Stimulated activated CD4-positive, alpha-beta T cell treated with anti-CD3 and anti-CD28 coated beads, Interleukin-15, amount 100 ng/mL, for 24 hours (primary cell): ENCODE measurements around the gene KCNK7.
"Not testable (repeated sequence)": the region's sequence is repeated elsewhere in the genome, so short reads cannot be mapped to it uniquely, and the experiment has no call there.

Experiments used
- DNase-seq: peaks from one replicate; pipeline ENCODE4 v3.0.0-alpha.2; 2020

KCNK7 gene

DNA sequence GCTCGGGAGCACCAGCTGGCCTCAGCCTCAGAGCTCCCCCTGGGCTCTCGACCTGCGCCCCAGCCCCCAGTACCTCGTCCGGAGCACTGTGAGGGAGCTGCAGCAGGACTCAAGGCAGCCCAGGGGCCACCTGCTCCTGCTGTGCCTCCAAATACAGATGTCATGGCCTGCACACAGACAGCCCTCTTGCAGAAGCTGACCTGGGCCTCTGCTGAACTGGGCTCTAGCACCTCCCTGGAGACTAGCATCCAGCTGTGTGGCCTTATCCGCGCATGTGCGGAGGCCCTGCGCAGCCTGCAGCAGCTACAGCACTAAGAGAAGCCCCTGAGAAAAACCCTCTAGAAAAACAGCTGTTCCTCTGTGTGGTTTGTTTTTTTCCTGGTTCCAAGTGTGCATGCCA lies 24.2 kb downstream of the KCNK7 start:
- no peak for DNase-seq

DNA sequence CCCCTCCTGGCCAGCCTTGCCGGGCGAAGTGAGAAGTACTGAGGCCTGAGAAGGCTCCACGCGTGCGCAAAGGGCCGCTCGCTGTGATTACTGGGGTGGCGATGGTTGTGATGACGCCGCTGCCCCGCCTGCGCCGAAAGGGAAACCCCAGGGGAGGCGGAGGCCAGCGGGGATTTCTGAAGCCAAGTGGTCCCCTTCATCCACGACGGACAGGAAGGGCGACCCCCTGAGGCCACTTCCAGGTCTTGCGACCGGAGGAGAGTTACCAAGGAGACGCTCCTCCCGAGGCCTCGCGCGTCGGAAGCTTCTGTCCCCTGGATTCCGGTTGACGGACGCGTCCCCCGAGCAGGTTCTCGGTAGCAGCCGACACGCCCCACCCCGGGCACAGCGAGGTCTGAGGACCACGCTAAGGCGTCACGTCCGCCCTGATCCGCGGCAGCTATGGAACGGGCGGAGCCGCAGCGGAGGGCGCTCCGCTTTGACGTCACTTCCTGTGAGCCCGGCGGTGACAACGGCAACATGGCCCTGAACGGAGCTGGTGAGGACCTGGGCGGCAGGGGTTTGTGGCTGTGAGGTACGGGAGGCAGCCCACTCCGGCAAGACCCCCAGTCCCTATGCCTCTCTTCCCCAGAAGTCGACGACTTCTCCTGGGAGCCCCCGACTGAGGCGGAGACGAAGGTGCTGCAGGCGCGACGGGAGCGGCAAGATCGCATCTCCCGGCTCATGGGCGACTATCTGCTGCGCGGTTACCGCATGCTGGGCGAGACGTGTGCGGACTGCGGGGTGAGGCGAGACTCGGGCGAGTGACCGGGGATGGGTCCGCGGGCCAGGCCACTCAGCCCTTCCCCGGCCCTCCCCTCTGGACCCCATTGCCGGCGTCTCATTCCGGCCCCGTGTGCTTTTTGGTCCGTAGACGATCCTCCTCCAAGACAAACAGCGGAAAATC lies 25.4 kb downstream of the KCNK7 start, which contains the start of gene ZNRD2:
ZNRD2 (plus strand) TSS at position 505 of the 946 bp plus-strand sequence; CDS start at position 520, 15 bp downstream.
- peak; percentile 100 for DNase-seq

DNA sequence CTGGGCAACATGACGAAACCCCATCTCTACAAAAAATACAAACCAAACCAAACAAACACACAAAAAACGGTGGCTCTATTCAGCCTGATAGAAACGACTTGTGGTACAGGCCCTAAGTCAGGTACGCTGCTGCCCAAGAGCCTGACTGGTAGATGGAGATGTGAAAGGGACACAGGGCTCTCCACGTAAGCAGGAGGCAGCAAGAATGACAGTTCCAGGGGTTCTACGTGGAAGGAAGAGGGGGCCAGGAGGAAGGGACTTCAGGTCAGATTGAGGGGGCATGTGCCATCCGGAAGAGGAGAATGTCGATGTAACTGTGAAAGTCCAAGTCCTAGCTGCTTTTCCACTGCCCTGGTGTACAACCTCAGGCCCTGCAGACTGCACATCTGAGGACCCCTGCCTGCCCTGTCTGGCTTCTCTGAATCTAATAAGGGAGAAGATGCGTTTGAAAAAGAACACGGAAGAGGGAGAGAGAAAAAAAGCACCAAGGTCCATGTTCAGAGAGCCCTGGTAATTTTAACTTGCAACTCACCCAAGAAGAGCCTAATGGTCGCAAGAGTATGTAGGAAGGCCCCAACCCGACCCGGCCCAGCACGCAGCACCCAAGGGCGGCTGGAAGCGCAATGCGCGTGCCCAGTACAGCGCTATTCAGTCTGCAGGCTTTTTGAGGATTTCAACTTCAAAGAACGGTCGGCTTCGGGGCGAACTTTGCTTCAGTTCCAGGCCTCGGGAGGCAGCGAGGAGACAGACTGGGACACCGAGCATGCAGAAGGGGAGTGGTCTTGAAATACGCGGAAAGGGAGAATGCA lies 26.2 kb downstream of the KCNK7 start:
- no peak for DNase-seq

DNA sequence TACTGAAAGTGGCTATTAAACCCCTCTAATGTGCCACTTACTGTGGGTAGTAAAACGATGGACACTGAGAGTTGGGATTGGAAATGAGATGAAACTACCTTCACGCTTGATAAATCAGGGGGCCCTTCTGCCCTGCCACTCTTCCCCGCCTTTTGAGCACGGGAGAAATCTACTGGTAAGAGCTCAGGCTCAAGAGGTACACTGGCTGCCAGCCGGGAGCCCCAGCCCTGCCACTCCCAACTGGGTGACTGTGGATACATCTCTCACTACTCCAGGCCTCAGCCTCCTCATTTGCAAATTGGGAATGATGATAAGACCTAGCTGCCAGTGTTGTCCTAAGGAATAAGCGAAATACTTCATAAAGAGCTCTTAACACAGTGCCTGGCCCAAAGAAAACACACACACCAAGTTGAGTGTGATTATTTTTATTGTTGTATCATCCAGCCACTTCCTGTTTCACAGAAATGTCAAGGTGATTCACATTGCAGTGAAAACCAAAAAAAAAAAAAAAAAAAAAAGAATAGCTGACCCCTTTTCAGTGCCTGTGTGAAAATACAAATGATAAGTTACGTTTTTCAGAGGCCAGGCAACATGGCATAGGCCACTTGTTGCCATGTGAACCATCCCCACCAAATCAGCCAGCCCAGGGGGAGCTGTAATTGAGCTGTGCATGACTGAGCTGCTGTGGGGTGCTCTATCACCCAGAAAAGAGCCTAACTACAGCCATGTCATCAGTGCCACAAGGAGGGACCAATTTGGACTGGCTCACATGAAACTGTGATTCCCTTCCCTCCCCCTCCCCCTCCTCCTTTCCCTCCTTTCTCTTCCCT lies 29.8 kb downstream of the KCNK7 start:
- peak; percentile 30 for DNase-seq

DNA sequence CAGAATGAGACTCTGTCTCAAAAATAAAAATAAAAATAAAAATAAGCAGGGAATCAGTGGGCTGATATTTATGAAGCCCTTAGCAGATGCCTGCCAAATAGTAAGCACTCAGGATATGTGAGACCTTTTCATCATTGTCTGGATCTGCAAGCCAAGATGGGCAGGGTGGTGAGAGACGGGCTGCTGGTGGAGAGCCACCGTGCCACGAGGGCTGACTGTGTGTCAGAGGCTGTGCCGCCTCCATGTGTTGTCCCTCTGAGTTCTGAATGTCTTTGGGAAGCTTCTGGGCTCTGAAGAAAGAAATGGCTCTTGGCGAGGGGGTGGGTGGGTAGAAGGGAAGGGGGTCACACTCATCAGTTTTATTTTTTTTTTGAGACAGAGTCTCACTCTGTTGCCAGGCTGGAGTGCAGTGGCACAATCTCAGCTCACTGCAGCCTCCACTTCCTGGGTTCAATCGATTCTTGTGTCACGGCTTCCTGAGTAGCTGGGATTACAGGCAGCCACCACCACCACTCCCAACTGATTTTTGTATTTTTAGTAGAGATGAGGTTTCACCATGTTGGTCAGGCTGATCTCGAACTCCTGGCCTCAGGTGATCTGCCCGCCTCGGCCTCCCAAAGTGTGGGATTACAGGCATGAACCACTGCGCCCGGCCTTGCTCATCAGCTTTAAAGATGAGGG lies 30.6 kb downstream of the KCNK7 start:
- not testable (repeated sequence) for DNase-seq

DNA sequence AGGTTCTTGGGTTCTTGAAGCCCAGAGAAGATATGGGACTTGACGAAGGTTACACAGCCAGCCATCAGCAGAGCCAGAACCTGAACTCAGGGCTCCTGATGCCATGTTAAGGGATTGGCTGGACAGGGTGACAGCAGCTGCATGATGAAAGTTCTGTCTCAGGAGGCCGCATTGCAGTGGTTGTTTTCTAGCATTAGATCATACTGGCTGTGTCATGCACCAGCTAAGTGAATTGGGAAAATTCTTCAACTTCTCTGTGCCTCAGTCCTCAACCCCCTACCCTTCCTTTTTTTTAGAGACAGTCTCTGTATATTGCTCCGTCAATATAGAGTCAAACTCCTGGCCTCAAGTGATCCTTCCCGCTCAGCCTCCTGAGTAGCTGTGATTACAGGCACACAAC lies 32.0 kb downstream of the KCNK7 start:
- DNase-seq: no peak

DNA sequence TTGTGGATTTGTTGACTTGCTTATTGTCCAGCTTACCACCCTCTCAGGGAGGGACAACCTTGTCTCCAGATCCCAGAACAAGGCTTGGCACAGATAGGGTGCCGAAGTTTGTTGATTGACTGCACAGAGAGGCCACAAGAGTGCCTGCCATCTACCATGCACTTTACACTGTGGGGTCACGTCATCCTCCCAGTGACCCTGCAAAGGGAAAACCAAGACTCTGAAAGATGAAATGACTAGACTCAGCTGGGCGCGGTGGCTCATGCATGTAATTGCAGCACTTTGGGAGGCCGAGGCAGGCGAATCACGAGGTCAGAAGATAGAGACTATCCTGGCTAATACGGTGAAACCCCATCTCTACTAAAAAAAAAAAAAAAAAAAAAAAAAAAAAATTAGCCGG lies 32.8 kb downstream of the KCNK7 start:
- no peak for DNase-seq

DNA sequence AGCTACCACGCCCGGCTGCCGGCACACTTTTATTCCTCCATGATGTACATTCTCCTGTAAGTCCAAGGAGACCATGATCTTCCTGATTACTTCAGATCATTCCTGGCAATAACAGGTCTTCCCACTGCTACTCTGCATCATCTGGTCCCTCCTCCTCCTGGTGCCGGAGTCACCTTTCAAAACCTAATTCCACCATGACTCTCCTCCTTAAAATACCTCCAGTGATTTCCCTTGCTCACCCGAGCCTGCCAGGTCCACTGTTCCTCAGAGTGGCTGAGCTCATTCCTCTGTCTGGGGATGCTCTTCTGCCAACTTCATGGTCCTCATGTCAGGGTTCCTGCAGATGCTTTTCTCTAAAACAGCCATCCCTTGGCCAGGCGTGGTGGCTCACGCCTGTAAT lies 33.6 kb downstream of the KCNK7 start:
- DNase-seq: no peak

DNA sequence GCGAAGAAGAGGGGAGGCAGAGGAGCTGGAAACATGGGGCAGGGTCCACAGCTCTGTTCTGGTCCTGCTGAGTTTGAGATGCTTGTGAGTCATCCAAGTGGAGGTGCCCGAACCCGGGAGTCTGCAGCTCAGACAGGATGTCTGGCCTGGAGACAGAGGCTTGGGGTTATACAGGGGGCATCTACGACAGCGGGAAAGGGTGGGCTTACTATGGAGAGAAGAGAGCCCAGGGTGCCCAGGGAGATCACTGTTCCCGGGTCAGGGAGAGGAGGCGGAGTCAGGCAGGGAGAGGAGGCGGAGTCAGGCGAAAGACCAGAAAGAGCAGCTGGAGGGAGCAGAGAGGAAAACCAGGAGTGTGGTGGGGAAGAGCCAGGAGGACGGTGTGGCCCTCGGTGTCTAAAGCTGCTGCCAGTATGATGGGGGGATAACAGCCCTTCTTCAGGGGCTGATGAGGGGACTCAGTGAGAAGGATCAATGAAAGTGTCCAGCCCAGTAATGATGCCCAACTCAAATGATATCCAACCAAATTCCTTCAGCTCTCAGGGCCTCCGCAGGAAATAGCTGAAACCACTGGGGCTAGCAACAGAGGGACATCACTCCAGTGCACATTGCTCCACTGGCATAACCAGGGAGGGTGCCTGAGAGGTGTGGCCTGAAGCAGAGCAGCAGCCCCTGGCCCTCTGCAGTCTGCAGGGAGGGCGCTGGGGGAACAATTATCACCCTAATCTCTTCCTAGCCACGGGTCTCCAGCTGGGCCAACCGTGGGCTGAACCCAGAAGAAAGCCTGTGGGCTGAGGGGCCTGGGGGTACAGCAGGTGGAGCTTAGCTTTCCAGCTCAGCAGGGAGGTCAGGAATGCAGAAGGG lies 34.8 kb downstream of the KCNK7 start:
- no peak for DNase-seq

DNA sequence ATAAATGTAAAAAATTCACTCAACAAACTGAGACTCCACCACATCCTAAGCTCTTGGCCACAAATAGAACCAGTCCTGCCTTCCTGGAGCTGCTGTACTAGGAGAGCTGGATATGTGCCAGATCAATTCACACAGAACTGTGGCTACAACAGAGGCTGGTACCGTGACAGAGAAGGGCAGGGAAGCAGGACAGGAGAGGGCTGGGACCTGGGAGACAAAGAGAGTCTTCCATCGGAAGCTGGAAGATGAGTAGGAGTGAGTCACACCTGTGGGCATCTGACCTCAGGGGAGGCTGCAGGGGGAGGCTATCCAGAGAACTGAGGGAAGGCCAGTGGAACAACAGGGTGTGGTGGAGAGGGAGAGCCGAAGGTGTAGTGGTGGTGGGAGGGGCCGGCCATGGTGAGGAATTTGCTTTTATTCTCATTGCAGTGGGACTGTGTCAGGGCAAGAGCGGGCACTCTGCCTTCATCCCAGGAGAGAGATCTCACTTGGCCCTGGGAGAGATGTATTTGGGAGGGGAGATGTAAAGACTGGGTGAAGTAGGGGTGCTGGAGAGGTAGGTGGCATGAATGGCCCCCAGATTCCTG lies 35.6 kb downstream of the KCNK7 start:
- no peak for DNase-seq

DNA sequence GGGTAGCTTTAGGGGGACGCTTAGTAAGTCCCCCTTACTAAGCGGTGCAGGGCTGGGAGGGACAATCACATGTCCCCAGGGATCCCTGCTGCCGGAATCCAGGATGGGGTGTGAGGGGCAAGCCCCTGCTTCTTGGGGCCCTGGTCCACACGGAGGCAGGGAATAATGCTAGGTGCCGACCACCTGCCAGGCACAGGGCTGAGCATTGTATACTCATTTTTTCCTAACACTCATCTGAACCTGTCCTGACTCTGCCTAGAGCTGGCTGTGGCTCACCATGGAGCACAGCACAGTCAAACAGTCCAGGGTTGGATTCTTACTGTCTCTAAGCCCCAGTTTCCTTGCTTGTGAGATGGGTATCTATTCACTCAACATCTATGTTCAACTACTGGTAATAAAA lies 36.1 kb downstream of the KCNK7 start:
- DNase-seq: peak; percentile 43

DNA sequence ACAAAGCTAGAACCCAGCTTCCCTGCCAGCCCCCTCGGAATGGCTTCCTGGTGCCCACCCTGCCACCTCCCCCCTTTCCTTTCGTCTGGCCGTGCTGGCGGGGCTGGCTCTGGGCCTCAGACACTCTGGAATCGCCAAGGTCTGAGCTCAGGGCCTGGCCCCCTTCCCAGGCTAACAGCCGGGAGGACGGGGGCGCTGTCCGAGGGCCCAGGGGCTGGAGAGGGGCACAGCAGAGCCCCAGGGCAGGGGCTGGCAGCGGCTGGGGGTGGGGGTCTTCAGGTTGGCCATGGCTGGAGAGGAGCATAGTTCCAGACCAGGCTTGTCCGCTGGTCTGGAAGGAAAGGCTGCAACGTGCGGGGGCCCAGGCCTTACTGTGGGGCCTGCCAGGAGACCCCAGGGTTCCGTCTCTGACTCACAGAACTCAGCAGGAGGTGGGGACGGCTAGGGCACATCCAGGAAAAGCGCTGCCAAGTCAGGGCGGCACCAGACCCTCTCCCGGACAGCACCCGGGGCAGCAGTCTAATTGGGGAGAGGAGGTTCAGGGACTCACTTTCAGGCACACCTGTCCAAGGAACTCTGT lies 36.6 kb downstream of the KCNK7 start:
- no peak for DNase-seq

DNA sequence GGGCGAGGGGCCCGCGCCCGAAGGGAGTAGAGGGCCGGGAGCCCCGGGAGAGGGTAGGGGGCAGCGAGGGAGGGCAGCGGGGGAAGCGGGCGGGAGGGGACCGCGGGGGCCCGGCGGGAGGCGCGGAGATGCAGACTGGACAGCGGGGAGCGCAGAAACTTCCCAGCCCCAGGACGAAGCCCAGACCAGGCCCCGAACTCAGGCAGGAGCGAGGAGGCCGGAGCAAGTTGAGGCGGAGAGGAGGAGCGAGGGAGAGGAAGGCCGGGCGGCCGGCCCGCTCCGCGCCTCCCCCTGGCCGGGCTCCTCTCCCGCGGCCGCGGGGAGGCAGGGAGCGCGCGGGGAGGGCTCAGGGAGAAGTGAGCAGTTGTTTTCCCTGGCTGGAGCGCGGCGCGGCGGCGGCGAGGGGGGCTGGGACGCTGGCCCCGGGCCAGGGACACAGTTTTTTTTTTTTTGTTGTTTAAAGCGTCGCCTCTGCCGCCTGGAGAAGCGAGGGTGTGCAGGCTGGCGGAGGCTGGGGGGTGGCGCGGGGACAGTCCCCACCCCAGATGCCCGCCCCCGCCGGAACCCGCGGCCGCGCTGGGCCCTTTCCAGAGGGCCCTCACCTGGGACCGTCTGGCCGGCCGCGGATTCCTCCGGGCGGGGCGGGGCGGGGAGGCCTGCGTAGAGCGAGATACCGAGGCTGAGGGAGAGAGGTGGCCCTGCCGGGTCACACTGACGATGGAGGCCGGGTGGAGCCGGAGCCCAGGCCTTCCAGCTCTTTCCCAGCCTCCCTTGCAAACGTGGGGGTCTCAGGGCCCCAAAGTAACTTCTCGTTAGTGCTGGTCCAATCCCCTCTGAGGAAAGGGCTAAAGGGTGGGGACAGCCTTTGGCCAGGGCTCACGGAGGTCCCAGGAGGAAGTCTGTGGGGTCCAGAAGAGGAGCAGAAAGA lies 37.3 kb downstream of the KCNK7 start, which contains the start of gene LTBP3:
LTBP3 (minus strand) TSS at position 358 of the 928 bp plus-strand sequence. CDS start 400 bp downstream, outside the sequence.
- peak; percentile 64 for DNase-seq

DNA sequence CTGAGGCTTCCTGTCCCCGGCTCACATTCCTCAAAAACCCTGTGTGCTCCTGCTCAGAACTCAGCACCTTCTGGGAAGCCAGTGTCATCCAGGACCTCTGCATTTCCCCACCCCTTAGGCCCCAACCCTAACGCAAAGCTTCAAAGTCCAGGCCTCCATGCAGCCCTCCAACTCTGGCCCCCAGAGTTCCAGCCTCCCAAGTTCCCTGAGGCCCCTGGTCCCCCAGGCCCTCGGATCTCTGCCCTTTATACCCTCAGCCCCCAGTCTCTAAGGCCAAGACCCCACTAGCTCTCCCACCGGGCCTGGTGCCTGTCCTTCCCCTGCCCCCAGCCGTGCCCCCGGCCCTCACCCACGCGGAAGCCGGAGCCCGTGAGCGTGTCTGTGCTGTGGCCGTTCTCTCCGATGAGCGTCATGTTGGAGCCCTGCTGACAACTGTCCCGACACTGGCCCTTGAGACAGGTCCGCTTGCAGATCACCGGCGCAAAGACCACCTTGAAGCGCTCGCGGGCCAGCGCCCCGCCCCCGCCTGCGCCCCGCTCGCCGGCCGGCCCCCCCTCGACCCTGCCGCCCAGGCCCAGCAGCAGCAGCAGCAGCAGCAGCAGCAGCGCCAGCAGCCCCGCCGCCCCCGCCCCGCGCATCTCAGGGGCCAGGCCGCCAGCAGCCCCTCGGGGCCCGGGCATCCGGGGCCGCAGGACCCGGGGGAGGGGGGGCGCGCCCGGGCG lies 38.2 kb downstream of the KCNK7 start:
- DNase-seq: peak; percentile 45

DNA sequence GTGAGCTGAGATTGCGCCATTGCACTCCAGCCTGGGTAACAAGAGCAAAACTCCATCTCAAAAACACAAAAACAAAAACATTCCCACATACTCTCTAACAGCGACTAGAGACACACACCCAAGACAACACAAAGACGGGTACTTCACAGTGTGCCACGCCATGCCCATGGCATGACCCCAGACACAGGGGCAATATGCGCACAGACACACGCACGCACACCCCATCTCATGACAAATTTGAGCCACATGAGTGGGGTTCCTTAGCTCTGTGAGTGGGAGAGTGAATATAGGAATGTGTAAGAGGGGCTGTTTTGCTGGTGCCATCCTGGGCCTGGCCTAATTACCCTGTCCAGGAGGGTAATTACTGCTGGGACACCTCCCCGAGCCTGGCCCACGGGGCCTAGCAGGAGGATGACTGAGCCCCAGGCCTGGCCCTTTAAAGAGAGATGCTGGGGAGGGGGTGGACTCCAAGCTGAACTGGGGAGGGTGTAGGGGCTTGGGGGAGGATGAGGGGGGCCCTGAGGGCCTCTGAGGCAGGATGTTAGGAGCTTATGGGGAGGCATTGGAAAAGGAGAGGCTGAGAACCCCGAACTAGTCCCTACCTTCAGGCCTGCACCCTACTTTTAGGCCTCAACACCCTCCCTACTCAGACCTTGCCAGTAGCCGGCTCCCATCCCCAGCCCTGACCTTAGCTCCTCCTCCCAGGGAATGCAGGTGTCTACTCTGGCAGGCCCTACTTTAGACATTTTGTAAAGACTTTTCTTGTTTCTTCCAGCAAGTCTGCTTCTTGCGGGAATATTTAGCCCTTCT lies 38.9 kb downstream of the KCNK7 start:
- DNase-seq: no peak

DNA sequence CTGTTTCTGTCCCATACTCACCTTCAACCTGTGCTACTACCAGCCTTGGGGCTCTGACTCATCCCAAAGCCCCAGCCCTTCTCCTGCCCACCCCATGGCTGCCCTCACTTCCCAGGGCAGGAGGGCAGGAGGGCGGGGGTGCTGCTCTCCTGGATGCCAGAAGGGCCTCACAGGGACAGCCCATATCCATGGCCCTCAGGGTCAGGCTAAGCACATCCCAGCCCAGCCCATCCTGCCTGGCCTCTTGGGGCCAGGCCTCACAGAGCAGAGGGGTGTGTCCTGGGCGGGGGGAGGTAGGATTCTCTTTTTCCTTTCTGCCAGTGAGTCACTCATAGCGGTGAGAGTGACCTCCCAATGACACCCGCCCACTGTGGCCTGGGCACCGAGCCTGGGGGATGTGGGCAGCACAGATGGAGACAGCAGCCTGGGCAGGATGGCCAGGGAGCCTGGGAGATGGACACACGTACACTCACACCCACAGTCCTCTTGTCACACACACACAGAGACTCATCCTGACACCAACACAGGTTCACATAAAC lies 39.8 kb downstream of the KCNK7 start:
- DNase-seq: peak; percentile 51

DNA sequence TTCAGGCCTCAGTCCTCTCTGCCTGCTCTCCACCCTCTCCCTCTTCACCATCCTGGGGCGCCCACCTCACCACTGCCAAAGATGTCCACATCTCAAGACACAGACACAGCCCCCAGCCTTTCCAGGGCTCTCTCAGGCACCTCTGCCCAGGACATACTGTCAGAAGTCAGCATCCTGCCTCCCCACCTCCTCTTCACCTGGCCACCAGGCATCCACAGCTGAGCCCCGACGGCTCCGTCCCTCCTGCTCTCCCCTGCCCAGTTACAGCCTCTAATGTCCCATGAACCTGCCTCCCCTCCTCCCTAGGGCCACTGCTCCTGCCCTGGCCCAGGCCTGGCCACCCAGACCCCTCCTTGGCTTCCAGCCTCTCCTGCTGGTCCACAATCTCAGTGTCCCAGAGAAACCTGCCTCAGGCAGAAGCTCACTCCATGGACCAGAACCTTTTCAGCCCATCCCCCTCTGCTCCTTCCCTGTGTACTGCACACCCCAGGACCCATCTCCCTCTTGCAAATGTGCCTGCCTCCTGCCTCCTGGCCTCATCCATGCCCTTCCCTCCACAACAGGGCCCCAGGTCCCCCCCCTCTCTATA lies 40.7 kb downstream of the KCNK7 start:
- no peak for DNase-seq
